RCC 7860 (cell line): ENCODE results near the gene MTUS2.

Experiments used
- DNase-seq: peaks from one replicate; pipeline ENCODE4 v3.0.0-alpha.2; 2015; ENCODE audit warnings: low spot score
- FAIRE-seq: peaks from 2 replicates; lab custom pipeline; 2012; peaks lifted over from hg19 to GRCh38; lab: Jason Lieb, UNC

MTUS2 gene

DNA sequence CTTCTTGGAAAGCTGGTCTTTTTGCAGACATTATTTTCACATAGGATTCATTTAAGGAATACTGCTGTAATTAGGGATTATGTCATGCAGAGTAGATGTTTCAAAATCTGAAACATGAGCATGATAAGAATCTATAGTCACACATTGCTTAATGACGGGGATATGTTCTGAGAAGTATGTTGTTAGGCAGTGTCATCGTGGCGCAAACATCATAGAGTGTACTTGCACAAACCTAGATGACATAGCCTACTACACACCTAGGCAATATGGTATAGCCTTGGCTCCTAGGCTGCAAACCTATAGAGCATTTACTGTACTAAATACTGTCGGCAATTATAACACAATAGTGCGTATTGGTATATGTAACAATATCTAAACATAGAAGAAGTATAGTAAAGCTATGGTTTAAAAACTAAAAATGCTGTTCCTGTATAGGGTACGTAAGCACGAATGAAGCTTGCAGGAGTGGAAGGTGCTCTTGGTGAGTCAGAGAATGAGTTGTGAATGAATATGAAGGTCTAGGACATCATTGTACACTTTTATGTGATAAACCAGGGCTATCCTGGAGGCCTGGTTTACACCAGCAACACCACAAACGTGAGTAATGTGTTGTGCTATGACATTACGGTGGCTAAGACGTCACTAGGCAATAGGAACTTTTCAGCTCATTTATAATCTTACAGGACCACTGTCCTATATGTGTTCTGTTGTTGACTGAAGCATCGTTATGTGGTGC lies 283.1 kb downstream of the MTUS2 start:
- FAIRE-seq (no peak), DNase-seq (no peak)

DNA sequence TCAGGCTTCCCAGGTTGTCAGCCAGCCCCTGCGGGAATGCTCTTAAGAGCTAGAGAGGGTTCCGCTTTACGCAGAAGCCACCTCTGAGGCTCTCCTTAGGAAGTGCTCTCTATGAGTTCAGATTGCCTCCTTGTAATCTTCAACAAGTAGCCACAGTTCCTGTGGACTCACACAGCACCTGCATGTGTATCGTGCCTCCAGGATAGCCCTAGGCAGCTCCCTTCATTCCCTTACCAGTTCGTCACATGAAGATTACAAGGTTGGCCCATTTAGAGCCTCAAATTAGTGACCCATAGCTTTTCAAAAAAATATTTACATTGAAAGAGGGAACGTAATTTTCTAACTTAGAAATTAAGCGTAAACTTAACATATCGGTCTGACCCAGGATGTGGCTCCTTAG lies 284.3 kb downstream of the MTUS2 start:
- no peak for FAIRE-seq

DNA sequence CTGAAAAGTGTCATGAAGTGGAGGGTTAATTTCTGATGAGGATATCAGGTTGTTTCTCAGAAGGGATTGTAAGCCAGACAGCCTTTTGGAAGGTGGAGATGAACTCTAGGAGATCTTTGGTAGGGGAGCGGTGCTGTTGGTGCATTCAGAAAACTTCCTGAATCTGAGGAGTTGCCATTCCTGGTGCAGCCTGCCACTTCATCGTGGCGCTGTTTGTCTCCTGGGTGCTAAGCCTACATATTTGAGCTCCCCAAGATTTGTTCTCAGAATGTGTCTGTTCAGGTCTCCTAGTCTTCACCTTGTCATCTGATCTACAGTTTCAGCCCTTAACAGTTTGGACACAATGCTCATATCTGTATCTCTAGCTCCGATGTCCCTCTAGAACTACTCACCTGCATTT lies 285.6 kb downstream of the MTUS2 start:
- FAIRE-seq = no peak

More for the DNA sequence above, 284.3 kb downstream of the MTUS2 start:
- DNase-seq = no peak

DNA sequence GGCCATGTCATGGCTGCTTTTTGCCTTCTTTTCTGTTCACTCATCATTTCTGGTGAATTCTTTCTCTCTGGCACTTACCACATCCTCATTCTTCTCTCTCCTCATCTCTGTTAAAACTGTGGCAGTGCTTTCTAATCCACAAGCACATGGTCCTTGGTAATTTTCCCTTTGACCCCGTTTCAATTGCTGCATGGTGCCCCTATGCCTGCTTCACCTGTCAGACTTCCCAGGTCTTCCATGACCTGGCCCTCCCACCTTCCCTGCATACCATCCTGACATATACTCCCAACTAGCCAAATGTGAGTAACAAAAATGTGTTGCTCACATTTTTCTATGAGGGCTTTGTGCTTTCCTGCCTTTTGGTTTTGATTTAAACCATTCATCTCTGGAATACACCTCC lies 286.5 kb downstream of the MTUS2 start:
- DNase-seq = no peak
- FAIRE-seq = no peak

More for the DNA sequence above, 285.6 kb downstream of the MTUS2 start:
- DNase-seq = no peak

DNA sequence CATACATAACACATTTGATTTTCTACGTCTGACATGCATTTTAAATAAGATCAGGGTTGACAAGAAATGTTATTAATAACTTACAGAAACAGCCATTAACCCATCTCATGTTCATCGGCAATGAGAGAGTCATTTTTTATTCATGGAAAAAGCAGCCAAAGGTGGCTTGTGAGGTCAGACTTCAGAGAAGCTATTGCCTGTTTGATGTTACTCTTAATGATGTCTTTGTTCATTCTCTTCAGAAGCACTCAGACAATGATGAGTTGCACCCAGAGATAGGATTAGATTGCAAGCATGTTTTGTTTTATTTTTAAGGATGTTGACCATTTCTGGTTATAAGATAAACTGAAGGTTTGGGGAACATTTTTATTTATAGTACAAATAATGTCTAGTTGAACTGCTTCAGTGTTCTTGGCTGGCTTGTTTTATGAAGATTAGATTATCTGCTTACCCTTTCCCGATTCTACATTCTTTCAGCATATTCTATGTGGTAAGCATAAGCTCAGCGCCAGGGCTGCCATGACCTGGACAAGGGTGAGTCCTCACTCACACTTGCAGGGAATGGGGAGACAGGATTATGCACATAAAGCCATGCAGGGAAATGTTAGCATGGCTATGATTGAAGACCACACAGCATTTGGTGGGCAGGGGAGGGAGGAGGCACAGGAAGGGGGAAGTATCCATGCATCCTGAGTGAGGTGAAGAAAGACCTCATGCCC lies 288.1 kb downstream of the MTUS2 start:
- no peak for DNase-seq
- FAIRE-seq = no peak

DNA sequence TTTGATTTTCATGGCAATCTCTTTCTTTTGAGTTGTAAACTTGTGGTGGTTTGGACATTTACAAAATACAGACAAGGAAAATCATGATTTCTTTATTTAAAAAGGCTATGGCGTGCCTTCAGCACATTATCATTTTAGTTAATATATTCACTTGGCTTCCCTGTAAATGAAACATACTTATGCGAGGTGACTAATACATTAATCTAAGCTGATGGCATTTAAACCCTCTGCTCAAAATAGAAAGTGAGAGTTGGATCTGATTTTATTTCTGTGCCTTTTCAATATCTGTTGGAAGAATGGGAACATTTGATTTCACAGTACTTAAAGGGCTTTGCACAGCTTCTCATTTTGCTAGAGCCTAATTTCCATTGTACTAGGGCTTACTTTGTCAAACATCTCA lies 289.8 kb downstream of the MTUS2 start:
- DNase-seq = no peak
- no peak for FAIRE-seq

DNA sequence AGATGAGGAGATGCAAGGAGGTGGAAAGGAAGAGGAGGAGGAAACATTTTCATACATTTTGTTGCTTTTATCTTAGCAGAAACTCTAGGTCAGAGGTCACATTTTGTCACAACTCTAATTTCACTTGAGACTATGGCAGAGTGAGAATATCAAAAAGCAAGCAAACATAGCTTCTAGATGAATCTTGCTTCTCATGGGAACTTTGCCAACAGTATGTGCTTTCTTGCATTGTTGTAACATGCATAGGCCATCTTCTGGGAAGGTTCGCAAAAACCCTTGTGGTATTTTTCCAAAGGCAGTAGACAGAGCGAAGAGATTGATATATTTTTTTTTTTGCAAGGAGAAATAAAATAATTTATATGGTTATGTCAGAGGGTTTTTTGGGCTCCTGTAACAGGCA lies 291.3 kb downstream of the MTUS2 start:
- no peak for FAIRE-seq

DNA sequence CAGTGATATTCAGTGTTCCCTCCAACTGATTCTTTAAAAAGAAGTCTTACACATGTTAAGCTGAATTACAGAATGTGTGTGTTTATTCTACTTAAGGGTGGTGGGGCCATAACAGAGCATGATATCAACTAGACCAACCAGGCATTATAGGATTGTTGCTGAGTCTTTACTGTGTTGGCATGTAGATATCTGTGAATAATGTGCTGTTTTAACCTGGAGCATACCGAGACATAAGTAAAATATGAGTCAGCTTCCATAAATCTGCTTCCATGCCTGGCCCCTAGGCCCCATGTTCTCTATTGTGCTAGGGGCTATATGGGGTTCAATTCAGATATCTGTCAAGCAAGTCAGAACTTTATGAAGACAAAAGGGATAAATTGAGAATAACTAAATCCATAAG lies 295.7 kb downstream of the MTUS2 start:
- DNase-seq = no peak
- FAIRE-seq = no peak

More for the DNA sequence above, 291.3 kb downstream of the MTUS2 start:
- DNase-seq = no peak

DNA sequence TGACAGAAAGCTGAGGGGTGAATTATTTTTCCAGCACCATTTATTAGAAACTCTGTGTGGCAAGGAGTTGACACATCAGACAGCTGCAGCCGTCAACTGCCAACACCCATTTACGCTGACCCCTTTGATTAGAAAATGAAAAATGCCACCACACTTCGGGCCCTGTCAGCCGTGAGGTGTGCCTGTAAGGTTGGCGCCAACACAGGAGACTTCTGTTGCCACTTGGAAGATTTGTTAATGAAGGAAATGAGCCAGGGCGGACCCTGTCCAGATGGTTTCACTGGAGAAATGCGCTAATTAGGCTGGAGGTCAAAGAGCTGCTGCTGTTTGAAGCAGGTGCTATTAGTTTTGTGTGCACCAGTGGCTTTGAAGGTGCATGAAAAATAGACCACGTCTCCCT lies 297.5 kb downstream of the MTUS2 start:
- DNase-seq = no peak
- FAIRE-seq = no peak

DNA sequence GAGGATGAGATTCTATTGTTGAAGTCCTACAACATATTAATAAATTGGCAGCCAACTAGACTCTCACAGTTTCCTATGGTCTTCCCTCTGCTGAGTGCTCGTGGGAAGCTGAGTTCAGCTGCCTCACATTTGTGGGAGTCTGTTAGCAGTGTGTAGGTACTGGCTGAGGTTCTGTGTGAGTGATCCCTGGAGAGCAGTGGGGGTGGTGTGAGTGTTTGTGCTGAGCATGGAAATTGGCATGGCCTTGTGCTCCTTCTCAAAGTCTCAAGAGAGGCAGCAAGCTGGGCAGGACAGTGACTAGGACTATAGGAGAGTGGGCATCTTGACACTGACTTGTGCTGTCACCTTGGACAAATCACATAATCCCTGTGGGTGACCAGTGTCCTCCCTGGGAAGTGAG lies 298.3 kb downstream of the MTUS2 start:
- no peak for FAIRE-seq
- DNase-seq = no peak

DNA sequence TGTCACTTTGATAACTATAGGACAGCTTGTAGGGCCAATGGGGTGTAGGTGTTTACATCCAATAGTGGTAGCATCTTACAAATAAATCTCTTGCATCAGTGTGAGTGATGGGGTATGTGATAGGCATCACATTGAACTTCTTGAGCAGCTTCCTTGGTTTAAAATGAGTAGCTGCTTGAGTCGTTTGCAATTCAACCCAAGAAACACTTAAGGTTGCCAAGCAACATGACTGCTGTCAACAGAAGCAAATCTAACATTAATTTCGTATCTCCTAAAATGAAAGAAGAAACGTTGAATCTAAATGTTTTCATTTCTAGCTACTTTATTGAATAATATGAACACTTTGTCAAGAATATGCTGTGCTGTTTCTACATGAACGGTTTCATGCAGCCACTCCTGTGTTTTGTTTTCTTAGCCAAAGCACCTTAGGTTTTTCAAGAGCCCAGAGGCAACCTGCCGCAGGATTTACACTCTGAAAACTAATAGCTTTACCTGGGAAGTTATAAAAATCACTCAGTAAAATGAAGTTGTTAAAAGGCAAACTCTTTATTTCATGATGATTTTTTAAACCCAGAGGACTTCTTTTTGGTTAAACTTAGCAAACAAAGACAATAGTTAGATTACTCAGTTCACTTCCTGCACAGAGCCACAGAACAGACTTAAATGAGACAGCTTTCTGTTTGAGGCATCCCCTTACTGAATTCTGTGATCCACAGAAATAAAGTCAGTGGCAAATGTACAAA lies 305.2 kb downstream of the MTUS2 start:
- DNase-seq = no peak
- FAIRE-seq = no peak

DNA sequence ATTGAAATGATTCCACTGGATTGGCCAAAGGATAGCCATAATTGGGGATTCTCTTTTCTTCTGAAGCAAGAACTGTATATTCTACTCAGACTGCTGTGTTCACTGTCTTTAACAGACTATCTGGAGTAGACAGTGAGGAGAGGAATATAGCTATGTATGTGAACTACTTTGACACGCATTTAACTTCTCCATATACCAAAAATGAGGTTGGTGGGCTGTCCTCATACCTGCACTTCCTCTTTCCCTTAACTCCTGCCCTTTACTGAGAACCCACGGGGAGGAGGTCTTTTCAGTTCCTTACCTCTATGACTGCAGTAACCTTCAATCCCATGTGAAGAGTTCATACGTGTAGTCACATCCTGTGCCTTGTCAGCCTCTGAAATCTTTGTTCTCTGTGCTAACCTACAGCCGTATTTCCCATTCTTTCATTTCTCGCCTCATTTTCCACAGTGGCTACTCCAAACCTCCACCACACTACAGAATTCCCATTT lies 305.8 kb downstream of the MTUS2 start:
- DNase-seq = no peak
- FAIRE-seq = no peak

DNA sequence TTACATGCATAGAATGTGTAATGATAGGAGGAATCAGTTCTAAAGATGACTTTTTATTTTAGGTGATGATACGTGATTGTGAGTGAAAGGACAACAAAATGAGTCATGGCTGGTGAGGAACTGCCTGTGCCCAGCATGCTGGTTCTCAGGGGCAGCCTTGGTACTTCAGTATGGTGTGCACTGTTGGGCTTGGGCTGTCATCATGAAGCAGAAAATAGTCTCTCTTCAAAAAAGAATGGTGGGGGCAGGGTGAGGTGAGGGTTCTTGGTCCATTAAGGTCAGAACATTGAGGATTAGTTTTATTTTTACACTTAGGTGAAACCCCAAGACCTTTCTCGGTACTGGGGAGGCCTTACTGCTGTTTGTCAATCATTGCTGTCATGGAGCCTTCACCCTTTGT lies 309.5 kb downstream of the MTUS2 start:
- no peak for FAIRE-seq
- DNase-seq = no peak

DNA sequence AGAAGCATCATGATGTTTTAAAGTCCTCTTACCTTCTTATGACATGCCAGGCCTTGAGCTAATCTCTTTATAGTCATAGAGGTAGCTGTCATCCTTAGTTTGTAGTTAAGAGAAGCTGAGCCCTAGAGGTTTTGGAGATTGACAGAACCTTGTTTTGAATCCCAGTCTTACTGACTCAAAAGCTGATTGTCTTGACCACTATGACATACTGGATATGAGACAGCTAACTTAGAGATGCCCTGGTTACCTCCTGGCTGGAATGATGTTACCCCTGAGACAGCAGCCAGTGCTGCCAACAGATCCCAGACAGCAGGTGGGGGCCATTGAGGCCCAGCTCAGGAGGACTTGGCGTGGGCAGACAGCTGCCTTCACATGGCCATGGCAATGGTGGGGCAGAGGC lies 311.0 kb downstream of the MTUS2 start:
- DNase-seq (no peak), FAIRE-seq (no peak)

DNA sequence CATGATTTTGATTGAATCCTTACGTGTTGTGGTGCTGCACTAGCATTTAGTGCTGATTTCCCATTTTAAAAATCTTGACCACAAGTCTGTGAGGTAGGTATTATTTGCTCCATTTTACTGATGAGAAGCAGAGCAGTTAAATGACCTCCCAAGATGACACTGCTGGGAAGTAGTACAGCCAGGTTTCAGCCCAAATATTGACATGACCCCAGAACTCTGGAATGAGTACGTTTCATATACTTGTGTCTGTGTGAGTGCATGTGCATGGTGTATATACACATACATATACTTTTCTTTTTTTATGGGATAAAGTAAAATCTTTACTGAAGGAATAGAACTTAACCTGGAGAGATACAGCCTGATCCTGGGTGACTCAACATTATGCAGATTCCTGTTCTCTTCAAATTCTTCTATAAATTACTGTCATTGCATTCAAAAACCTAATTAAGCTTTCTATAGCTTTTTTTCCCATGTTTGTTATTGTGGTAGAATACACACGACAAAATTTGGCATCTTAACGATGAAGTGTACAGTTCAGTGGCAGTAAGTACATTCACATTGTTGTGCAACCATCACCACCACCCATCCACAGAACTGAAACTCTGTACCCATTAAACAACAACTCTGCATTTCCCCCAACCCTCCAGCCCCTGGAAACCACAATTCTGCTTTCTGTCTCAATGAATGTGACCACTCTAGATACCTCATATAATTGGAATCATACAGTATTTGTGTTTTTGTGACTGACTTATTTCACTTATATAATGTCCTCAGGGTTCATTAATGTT lies 311.9 kb downstream of the MTUS2 start:
- DNase-seq (no peak), FAIRE-seq (no peak)

DNA sequence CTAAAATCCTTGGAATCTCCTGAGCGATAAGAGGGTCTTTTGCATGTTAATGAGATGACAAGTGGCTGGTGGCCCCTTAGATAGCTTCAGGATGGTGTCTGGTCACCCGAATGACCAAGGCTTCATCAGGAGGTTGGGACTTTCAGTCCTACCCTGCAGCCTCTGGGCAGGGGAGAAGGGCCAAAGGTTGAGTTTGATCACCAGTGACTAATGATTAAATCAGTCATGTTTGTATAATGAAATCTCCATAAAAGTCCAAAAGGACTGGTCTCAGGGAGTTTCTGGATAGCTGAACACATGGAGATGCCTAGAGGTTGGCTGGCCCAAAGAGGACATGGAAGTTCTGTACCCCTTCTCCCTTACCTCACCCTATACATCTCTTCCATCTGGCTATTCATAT lies 316.2 kb downstream of the MTUS2 start:
- no peak for FAIRE-seq

DNA sequence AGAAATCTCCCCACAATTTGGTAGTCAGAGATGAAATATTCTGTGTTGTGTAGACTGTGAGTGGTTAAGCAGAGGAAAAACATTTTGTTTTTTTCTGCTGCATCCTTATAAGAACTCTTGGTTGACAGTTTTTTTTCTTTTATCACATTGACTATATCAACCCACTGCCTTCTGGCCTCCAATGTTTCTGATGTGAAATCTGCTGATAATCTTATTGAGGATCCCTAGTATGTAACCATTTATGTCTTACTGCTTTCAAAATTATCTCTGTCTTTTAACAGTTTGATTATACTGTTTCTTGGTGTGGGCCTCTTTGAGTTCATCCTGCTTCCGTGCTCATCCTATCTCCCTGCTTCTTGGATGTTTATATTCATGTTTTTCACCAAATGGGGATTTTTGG lies 316.9 kb downstream of the MTUS2 start:
- FAIRE-seq = no peak

More for the DNA sequence above, 316.2 kb downstream of the MTUS2 start:
- DNase-seq = no peak

DNA sequence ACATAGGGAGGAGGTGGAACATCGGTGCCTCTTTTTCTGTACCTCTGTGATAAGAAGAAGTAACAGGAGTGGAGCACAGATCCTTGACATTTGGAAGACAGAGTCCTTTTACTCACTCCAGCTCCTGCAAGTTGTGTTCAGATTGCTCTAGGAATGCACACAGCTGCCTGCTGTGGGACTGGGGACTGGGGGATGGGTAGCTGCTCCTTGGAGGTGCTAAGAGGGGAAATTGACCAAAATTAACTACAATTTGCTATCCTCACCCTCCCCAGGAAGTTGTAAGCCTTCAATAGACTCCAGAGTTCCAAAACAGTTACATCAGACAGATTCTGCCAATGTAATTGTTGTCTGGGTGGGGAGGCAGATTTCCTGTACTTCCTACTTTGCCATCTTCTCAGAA lies 317.9 kb downstream of the MTUS2 start:
- no peak for FAIRE-seq
- no peak for DNase-seq

More for the DNA sequence above, 316.9 kb downstream of the MTUS2 start:
- DNase-seq = no peak

DNA sequence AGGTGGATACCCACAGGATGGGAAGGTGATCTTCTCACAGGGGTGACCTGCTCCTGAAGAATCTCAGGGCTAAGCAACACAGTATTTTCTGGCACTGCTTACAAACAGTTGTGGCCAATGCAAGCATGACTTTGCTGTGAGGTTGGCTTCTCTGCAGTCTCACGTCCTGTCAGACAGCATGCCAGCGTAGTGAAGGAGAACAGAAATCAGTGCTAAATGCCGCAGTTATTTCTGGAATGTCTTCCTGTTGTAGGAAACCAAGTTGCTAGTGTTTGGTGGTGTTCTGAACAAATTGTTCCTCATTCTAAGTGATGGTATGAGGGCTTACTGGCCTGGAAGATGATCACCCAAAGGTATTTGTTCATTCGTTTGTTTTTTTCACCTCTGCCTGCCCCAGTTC lies 320.1 kb downstream of the MTUS2 start:
- DNase-seq = peak; percentile 53
- peak; percentile 2 for FAIRE-seq

DNA sequence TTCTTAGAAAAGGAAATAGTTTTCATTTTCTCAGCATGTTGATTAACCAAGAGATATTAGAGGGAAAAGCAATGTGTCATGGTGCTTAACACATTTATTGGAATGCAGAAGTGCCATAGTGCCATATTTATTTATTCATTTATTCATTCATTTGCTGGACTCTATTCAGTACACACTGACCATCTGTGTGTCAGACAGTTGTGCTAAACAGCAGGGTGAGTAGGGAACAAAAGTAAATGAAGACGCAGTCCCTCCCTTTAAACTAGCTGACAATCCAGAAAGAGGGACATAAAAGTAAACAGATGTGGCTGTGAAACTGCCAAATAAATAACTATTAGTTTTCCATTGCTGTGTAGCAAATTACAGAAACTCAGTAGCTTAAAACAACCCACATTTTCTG lies 323.7 kb downstream of the MTUS2 start:
- DNase-seq = no peak
- FAIRE-seq = no peak

DNA sequence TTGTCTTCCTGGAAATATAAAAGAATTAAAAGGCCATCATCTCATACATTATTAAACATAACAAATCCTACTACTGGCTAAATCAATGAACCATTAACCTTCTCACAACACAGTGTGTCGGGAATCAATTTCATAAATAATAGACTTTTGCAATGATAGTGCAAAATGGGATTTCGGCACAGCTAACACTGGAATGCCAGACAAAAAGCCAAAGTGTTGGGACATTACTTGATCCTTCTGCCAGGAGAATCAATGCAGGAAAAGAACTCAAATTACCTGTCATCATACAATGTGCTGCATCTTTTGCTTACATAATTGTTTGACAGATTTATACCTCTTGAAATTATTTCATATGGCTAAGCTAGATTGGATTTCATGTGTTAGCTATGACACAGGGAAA lies 334.3 kb downstream of the MTUS2 start:
- no peak for FAIRE-seq
- DNase-seq = no peak
